T-helper 2 cell (primary cell): ENCODE measurements around the gene STBD1.
"Not testable (repeated sequence)": the region's sequence is repeated elsewhere in the genome, so short reads cannot be mapped to it uniquely, and the experiment has no call there.

ENCODE experiments used
- DNase-seq, 5 experiments: peaks; one replicate each; pipeline versions ENCODE4 v3.0.0 to v3.0.0-alpha.2; 2012 to 2022

STBD1 gene

DNA sequence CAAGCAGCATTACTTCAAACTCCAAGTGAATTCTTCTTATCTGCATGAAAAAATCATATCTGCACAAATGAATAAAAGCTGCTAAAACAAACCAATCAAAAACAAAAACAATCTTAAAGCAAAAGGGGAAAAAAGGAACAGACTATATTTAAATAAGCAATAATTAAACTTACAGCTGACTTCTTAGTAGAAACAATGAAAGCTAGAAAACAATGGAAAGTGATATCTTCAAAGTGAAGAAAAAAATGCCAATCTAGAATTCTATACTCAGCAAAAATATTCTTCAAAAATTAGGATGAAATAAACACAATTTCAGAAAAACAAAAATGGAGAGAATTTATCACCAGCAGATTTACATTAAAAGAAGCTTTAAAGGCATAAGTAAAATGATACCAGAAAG, 20.0 kb downstream of the STBD1 start:
- no peak for DNase-seq

DNA sequence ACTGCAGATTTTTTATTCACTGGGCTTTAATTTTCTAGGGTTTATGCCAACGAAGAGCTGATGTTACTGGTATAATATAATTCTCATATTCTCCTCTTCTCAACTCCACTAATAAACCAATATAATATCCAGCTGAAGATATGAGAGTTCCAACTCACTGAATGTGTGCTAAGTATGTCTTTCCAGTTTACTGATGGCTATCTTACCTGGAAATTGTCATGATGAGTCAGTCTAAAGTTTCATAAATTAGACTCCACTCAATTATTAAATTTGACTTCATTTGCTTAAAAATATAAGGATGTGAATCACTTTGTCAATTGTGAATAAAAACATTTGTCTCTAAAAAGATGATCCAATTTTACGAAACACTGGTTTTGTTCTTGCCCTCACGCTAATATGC, 28.4 kb downstream of the STBD1 start:
- no peak for DNase-seq

- DNase-seq, result no peak
These were observed 32.8 kb downstream of the STBD1 start for GRCh38 chr4:76339364-76339763.

DNA sequence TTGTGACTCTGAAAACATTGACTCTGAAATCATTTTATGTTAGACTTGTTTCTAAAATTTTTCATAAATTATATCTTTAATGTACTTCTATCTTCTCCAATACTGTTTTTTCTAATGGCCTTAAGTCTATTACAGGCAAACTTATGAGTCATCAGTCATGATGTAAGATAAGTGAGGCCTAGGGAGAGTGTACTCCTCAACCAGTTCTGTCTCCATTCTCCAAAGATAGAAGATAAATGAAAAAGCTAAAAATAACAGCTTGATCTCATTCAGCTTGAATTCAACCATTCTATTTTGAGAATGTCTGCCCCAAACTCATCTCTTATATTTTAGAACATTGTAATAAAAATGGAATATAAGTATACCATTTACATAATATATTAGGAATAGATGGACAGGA, 34.5 kb downstream of the STBD1 start:
- no peak for DNase-seq

- no peak for DNase-seq
These were observed 35.7 kb downstream of the STBD1 start for GRCh38 chr4:76342191-76342590.

- no peak for DNase-seq
These were observed 36.3 kb downstream of the STBD1 start for GRCh38 chr4:76342803-76343202.

DNA sequence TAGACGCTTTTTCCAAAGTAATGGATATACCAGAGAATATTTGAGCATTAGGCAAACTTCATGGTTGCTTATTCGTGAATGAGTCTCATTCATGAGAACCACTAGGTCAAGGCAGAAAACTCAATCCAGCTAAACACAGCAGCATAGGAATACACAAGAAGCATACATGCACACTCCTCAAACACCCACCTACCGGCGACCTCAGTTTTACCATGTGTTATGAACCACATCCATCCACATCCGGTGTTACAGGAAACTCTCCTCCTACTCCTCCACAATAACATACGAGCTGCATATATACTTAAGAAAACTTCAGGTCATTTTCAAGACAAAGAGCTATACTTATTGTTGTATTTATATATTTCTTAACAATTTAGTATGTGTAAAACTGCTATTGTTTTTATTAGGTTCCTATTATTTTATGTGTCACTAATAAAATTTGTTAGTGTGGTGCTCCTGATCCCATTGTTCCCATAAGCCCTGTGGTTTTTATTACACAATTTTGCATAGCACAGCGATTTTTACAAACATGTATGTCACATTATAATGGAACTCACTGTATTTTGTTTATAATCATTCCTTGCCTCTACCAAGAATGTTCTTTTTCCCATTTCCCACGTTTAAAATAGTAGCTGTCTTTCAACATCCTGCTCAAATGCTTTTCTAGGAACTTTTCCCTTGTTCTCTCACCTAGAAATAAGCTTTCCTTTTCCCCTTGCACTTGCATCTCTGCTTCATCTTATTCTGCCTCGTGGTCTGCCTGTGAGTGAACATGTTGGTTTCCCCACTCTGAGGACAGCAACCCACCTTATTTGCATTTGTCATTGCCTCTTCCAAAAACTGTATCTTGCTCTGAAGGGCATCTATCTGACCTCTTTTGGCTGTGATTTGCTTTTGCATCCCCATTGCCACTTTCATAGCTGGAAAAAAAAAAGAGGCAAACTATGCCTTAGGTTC, 48.3 kb downstream of the STBD1 start:
- peak in 2 of 5 experiments; percentile 37 to 70 for DNase-seq

GRCh38 chr4:76357981-76358380, 51.4 kb downstream of the STBD1 start:
- DNase-seq, result no peak

- DNase-seq, result not testable (repeated sequence)
These were observed 53.4 kb downstream of the STBD1 start for GRCh38 chr4:76359881-76360466.
